Forelimb muscle (tissue), 1 donor: ENCODE results near the gene GKN2. TPM values are rescaled to one million over a fixed set of nuclear protein-coding genes. Genes with fewer than 3 reads are reported as not detected.
A peak's percentile ranks its signal among the peaks of the same experiment; 100 is the strongest.
"Not testable (repeated sequence)": the region's sequence is repeated elsewhere in the genome, so short reads cannot be mapped to it uniquely, and the experiment has no call there.

Source experiments
- DNase-seq: peaks from one replicate; pipeline ENCODE4 v3.0.0-alpha.2; 2013; ENCODE audit warnings: low read depth
- polyA plus RNA-seq: library from polyadenylated mRNA; unstranded; fragments of 120-200 nt; gene quantifications from one replicate; pipeline ENCODE4 v1.2.1, GENCODE V29; 2013; ENCODE audit not compliant: insufficient read length

GKN2 gene
- polyA plus RNA-seq, 1 donor, result not detected

- DNase-seq, result no peak
Measured at GRCh38 chr2:68961380-68961779, 8.7 kb upstream of the GKN2 start.

- DNase-seq, result no peak
Measured at GRCh38 chr2:68959001-68959400, 6.3 kb upstream of the GKN2 start.

- not testable (repeated sequence) for DNase-seq
Measured at GRCh38 chr2:68955432-68955831, 2.7 kb upstream of the GKN2 start.

- DNase-seq, result no peak
Measured at GRCh38 chr2:68951899-68952298, 794 bp downstream of the GKN2 start.

GRCh38 chr2:68948710-68949109 lies 4.0 kb downstream of the GKN2 start:
- DNase-seq, result no peak

- no peak for DNase-seq
Measured at GRCh38 chr2:68946117-68946516, 6.6 kb downstream of the GKN2 start.

GRCh38 chr2:68943581-68944568 lies 8.8 kb downstream of the GKN2 start:
- peak; percentile 52 for DNase-seq

- DNase-seq, result no peak
Measured at GRCh38 chr2:68942827-68943226, 9.9 kb downstream of the GKN2 start.

GRCh38 chr2:68940369-68940768 lies 12.3 kb downstream of the GKN2 start:
- DNase-seq, result no peak

GRCh38 chr2:68939962-68940361 lies 12.7 kb downstream of the GKN2 start:
- DNase-seq, result no peak

- DNase-seq, result no peak
Measured at GRCh38 chr2:68938938-68939337, 13.8 kb downstream of the GKN2 start.

GRCh38 chr2:68937346-68938055 lies 15.2 kb downstream of the GKN2 start:
- no peak for DNase-seq

- no peak for DNase-seq
Measured at GRCh38 chr2:68936889-68937288, 15.8 kb downstream of the GKN2 start.

GRCh38 chr2:68936427-68936826 lies 16.3 kb downstream of the GKN2 start:
- no peak for DNase-seq

GRCh38 chr2:68935471-68935870 lies 17.2 kb downstream of the GKN2 start:
- no peak for DNase-seq

GRCh38 chr2:68934021-68934420 lies 18.7 kb downstream of the GKN2 start:
- DNase-seq, result no peak

GRCh38 chr2:68932402-68932801 lies 20.3 kb downstream of the GKN2 start:
- DNase-seq, result no peak

- no peak for DNase-seq
Measured at GRCh38 chr2:68931799-68932198, 20.9 kb downstream of the GKN2 start.

GRCh38 chr2:68931149-68931711 lies 21.5 kb downstream of the GKN2 start:
- no peak for DNase-seq

GRCh38 chr2:68926796-68927195 lies 25.9 kb downstream of the GKN2 start:
- DNase-seq, result no peak

- DNase-seq, result no peak
Measured at GRCh38 chr2:68925295-68925896, 27.3 kb downstream of the GKN2 start.

- no peak for DNase-seq
Measured at GRCh38 chr2:68921646-68922045, 31.0 kb downstream of the GKN2 start.
